Keratinocyte (primary cell): ENCODE data around the gene PDK2. TPM values are rescaled to one million over a fixed set of nuclear protein-coding genes. Genes with fewer than 3 reads are reported as not detected.
A peak's percentile ranks its signal among the peaks of the same experiment; 100 is the strongest.

Source experiments
- DNase-seq: peaks from one replicate; pipeline ENCODE4 v3.0.0-alpha.2; 2011; ENCODE audit warnings: low read depth, missing footprints, low spot score
- FAIRE-seq: peaks from 2 replicates; lab custom pipeline; 2011; peaks lifted over from hg19 to GRCh38; lab: Jason Lieb, UNC
- H2AFZ ChIP-seq: 2 replicates; pipeline ENCODE4 v1.6.0; 2012; ENCODE audit warnings: low read length, control low read depth, inconsistent platforms; ENCODE audit not compliant: control insufficient read depth
- H3K27ac ChIP-seq: 2 replicates; pipeline ENCODE4 v1.5.1; 2011; ENCODE audit warnings: low read length; ENCODE audit not compliant: control insufficient read depth, insufficient read depth
- H3K27me3 ChIP-seq: 3 replicates; pipeline ENCODE4 v1.6.0; 2011; ENCODE audit warnings: low read length; ENCODE audit not compliant: control insufficient read depth, insufficient read depth; ENCODE audit errors: extremely low read depth
- H3K36me3 ChIP-seq, 2 experiments: 2 replicates in 1 of 2; 3 replicates in 1 of 2; pipeline ENCODE4 v1.5.1; 2011; ENCODE audit warnings: low read length in 2 of 2, mild to moderate bottlenecking in 1 of 2; ENCODE audit not compliant: control insufficient read depth in 2 of 2, insufficient read depth in 2 of 2; ENCODE audit errors: extremely low read depth in 1 of 2
- H3K4me1 ChIP-seq: 3 replicates; pipeline ENCODE4 v1.5.1; 2011; ENCODE audit warnings: low read length; ENCODE audit not compliant: control insufficient read depth, insufficient read depth; ENCODE audit errors: extremely low read depth
- H3K4me2 ChIP-seq: 3 replicates; pipeline ENCODE4 v1.6.0; 2011; ENCODE audit warnings: low read depth, low read length; ENCODE audit not compliant: control insufficient read depth, insufficient read depth; ENCODE audit errors: extremely low read depth
- H3K4me3 ChIP-seq, 3 experiments: fragments of 200-600 bp in 1 of 3; sonication (generic) in 1 of 3; 2 replicates in 2 of 3; 3 replicates in 1 of 3; pipeline ENCODE4 v1.5.1; 2011 to 2016; ENCODE audit warnings: low read length in 3 of 3, mild to moderate bottlenecking in 3 of 3, control low read depth in 2 of 3, inconsistent platforms in 1 of 3, low read depth in 1 of 3, mixed read lengths in 1 of 3, mixed run types in 1 of 3, moderate library complexity in 1 of 3; ENCODE audit not compliant: control insufficient read depth in 2 of 3, insufficient read depth in 2 of 3; ENCODE audit errors: extremely low read depth in 1 of 3
- H3K79me2 ChIP-seq: 2 replicates; pipeline ENCODE4 v1.6.0; 2012; ENCODE audit warnings: low read length; ENCODE audit not compliant: control insufficient read depth, insufficient read depth
- H3K9ac ChIP-seq: 3 replicates; pipeline ENCODE4 v1.6.0; 2011; ENCODE audit warnings: low read length; ENCODE audit not compliant: control insufficient read depth, insufficient read depth; ENCODE audit errors: extremely low read depth
- H3K9me1 ChIP-seq: 3 replicates; pipeline ENCODE4 v1.6.0; 2011; ENCODE audit warnings: low read length; ENCODE audit not compliant: control insufficient read depth, insufficient read depth; ENCODE audit errors: extremely low read depth
- H3K9me3 ChIP-seq: 2 replicates; pipeline ENCODE4 v1.5.1; 2012; ENCODE audit warnings: low read depth, low read length; ENCODE audit not compliant: control insufficient read depth
- H4K20me1 ChIP-seq: 3 replicates; pipeline ENCODE4 v1.6.0; 2011; ENCODE audit warnings: low read length; ENCODE audit not compliant: control insufficient read depth, insufficient read depth; ENCODE audit errors: extremely low read depth
- EZH2 ChIP-seq: IDR thresholded peaks from one replicate; pipeline ENCODE4 v1.6.1; 2012; ENCODE audit warnings: inconsistent platforms, mild to moderate bottlenecking, low read length, moderate library complexity
- dilution Hi-C: fragments of 300-500 bp; cut with MboI; formaldehyde crosslinking; loops from one replicate; pipeline ENCODE4 v1.7.0; 2020; ENCODE audit warnings: low sequenced_read_pairs; ENCODE audit not compliant: extremely low pct_ligation_motif_present
- polyA plus RNA-seq, 5 experiments: library from polyadenylated mRNA; depleted of rRNA in 3 of 5; stranded (reverse) in 3 of 5; stranded (forward) in 1 of 5; unstranded in 1 of 5; fragments of >200 nt; gene quantifications; 1 replicate in 1 of 5; 2 replicates in 3 of 5; 3 replicates in 1 of 5; pipeline versions ENCODE4 v1.2.1 to v1.2.3, GENCODE V29; 2011 to 2012; ENCODE audit warnings: missing spikeins in 2 of 5, low read depth in 1 of 5, low replicate concordance in 1 of 5
- TF ChIP-seq, protein P1 (sequence below), 3 experiments: IDR thresholded peaks in 1 of 3; conservative IDR thresholded peaks in 1 of 3; optimal IDR thresholded peaks in 1 of 3; 2 replicates in 2 of 3; 3 replicates in 1 of 3; pipeline versions ENCODE3 to v1.5.1; 2011; ENCODE audit warnings: low read length in 3 of 3, mild to moderate bottlenecking in 3 of 3, moderate library complexity in 2 of 3, control low read depth in 1 of 3, inconsistent platforms in 1 of 3; ENCODE audit not compliant: insufficient read depth in 2 of 3; ENCODE audit errors: extremely low read depth in 1 of 3

The PDK2 gene
- polyA plus RNA-seq, 1 donor (not counting 4 experiments of a cell fraction or from before 2014, with no cell fraction given): 7.5 TPM

DNA sequence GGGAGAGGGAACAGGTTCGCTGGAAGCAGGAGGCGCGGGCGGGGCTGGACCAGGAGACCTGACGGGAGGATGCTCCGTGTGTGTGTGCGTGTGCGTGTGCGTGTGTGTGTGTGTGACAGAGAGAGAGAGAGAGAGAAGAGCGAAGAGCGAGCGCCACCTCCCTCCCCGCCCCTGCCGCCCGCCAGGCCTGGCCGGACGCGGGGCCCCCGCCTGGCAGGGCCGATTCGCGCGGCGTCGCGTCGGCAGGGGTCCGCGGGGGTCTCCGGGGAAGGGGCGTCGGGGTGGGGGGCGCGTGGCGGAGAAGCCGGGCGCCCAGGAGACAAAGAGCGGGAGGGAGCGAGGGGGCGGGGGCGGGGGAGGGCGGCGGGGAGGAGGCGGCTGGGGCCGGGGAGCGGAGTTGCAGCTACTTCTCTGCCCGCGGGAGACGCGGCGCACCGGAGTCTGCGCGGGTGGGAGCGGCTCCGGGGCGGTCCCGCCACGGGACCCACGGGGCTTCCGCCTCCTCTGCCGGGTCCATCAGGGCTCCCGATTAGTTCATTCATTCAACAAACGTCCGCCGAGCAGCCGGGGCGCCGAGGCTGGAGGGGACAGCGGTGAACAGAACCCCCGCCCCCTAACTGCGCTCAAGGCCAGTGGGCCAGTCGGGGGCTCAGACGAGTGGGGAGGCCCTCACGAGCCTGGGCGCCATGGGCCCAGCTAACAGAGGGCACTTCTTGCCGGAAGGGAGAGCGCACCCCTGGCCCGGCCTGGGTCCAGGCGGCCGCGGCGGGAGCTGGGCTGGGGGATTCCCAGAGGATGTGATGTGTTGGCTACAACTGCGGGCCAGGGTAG, 34.8 kb downstream of the PDK2 start, which contains the start of gene SAMD14:
SAMD14 (minus strand) TSS at position 433 of the 831 bp plus-strand sequence. CDS start 5,201 bp downstream, outside the sequence.
- Histone ChIP-seq H3K79me2 (no peaks in the 10 kb centered on the region), H3K9me3 (no peaks in the 10 kb centered on the region), H3K4me1 (peaks cover 12% of the 10 kb centered on the region), H4K20me1 (no peaks in the 10 kb centered on the region), H3K27ac (no peak within 1 kb of the TSS), H3K27me3 (peaks cover 27% of the 10 kb centered on the region), H3K9ac (peak within 1 kb of the TSS; percentile 9), H3K9me1 (no peaks in the 10 kb centered on the region), H3K4me3 (peak within 1 kb of the TSS; percentile 12 to 46 (median 29)), H2AFZ (no peak within 1 kb of the TSS), H3K4me2 (peak within 1 kb of the TSS; percentile 62), H3K36me3 (peaks cover 6 to 11% of the 10 kb centered on the region in 2 experiments)
- peak; percentile 91 for TF ChIP-seq EZH2
- TF ChIP-seq, protein P1, sequence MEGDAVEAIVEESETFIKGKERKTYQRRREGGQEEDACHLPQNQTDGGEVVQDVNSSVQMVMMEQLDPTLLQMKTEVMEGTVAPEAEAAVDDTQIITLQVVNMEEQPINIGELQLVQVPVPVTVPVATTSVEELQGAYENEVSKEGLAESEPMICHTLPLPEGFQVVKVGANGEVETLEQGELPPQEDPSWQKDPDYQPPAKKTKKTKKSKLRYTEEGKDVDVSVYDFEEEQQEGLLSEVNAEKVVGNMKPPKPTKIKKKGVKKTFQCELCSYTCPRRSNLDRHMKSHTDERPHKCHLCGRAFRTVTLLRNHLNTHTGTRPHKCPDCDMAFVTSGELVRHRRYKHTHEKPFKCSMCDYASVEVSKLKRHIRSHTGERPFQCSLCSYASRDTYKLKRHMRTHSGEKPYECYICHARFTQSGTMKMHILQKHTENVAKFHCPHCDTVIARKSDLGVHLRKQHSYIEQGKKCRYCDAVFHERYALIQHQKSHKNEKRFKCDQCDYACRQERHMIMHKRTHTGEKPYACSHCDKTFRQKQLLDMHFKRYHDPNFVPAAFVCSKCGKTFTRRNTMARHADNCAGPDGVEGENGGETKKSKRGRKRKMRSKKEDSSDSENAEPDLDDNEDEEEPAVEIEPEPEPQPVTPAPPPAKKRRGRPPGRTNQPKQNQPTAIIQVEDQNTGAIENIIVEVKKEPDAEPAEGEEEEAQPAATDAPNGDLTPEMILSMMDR (optimal IDR thresholded peaks at IDR 0.05 in 1 of 3, IDR thresholded peaks at IDR 0.05 in 1 of 3, conservative IDR thresholded peaks at IDR 0.05 in 1 of 3; ENCODE audit: extremely low read depth in 1 of 3, insufficient read depth in 2 of 3, low read length in 3 of 3): peak in 1 of 3 experiments; percentile 2
- DNase-seq (no peak), FAIRE-seq (no peak)
- dilution Hi-C loops: no loop called here

GRCh38 chr17:50130559-50131305, 35.6 kb downstream of the PDK2 start:
- no peaks in the 10 kb centered on the region for H3K79me2 ChIP-seq
- peaks cover 12% of the 10 kb centered on the region for H3K4me1 ChIP-seq
- peaks cover 9 to 11% of the 10 kb centered on the region in 2 experiments for H3K36me3 ChIP-seq
- H3K4me3 ChIP-seq: no peak overlapping the region
- TF ChIP-seq, protein P1 (optimal IDR thresholded peaks at IDR 0.05 in 1 of 3, IDR thresholded peaks at IDR 0.05 in 1 of 3, conservative IDR thresholded peaks at IDR 0.05 in 1 of 3; ENCODE audit: extremely low read depth in 1 of 3, insufficient read depth in 2 of 3, low read length in 3 of 3): no peak
- TF ChIP-seq EZH2: peak; percentile 48
- no peak overlapping the region for H3K9ac ChIP-seq
- H3K27ac ChIP-seq: no peak overlapping the region
- no peak overlapping the region for H2AFZ ChIP-seq
- peaks cover 24% of the 10 kb centered on the region for H3K27me3 ChIP-seq
- H4K20me1 ChIP-seq: no peaks in the 10 kb centered on the region
- H3K9me1 ChIP-seq: no peaks in the 10 kb centered on the region
- no peak overlapping the region for H3K4me2 ChIP-seq
- no peak for FAIRE-seq
- dilution Hi-C loops: no loop called here
- H3K9me3 ChIP-seq: no peaks in the 10 kb centered on the region
- DNase-seq: no peak
